ENCODE measurements around the gene DNAAF1.

The DNAAF1 gene

DNA sequence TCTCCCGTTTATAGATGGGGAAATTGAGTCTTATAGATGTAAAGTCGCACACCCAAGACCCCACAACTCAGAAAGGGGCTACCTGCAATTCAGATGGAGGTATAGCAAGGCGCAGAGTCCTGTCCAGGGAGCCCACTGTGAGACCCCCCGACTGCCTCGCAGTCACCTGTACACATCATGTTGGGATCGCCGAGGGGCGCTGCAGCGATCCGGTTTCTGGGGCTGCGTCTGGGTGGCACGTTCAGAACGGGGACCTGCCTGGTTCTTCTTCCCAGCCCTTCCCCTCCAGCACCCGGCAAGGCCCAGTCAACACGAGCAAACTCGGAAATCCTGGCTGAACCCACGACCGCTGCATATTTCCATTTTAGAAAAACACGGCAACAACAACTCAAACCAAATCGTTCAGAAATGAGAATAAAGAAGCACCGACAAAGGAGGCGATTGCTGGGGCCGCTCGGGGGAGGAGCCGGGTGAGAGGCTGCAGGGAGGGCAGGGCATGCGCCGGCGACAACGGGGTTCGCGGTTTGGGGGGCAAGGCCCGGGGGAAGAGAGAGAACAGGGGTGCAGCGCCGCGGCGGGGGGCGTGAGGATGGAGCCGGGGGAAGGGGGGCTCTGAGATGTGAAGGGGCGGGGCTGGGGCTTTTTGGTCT lies 774 bp upstream of the DNAAF1 start (continued):
- peak; percentile 76 for TF ChIP-seq ZBTB20 (tag by site-specific recombination; IDR thresholded peaks at IDR 0.05)
- TF ChIP-seq ZNF664 (tag by site-specific recombination; IDR thresholded peaks at IDR 0.05), result no peak
- 0 out of 2 replicates have a peak, but pooled peaks have one; percentile 12 for TF ChIP-seq ZBTB8A (tag by site-specific recombination; IDR thresholded peaks at IDR 0.05)
- TF ChIP-seq ZXDB (tag by site-specific recombination; IDR thresholded peaks at IDR 0.05), result no peak

DNA sequence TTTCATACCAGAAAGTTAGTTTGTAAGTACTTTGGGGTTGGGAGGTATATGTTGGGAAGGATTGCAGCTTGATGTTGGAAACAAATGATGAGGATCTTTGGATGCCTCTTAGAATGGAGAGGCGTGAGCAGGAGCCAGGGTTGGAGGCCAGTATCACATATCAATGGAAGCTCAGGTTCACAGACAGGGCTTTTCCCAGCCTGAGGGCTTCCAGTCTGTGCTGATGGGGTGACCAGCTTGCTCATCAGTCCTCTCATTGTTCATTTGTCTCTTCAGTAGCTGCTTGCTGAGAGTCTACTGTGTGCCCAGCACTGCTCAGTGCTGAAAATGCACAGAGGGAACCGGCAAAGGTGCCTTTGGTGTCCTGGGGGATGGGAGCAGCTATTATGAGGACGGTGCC lies 5.8 kb downstream of the DNAAF1 start:
- H3K9me3 ChIP-seq (ENCODE audit: control insufficient read depth, insufficient read depth, low read depth, low read length), result no peaks in the 10 kb centered on the region
- CTCF ChIA-PET, result interaction anchor here (0.6 to 3.6 kb wide), 3 partner anchors 9 to 67 kb away, joined by 3 to 12 read pairs (median 4); partner anchors contain the start of gene TAF1C
- no peak overlapping the region for H3K4me3 ChIP-seq (ENCODE audit: low read depth, low read length)
- no peaks in the 10 kb centered on the region; the same call in 1 of the 2 replicates for H3K4me1 ChIP-seq (ENCODE audit: control insufficient read depth, insufficient read depth, low read length)
- POLR2A ChIA-PET, result no interaction called here
- H3K36me3 ChIP-seq (ENCODE audit: control insufficient read depth in 2 of 2, insufficient read depth in 1 of 2, low read length in 2 of 2), result no peaks in the 10 kb centered on the region
- TF ChIP-seq ZBTB10 (tag by site-specific recombination; IDR thresholded peaks at IDR 0.05) (no peak), ZNF146 (tag by site-specific recombination; IDR thresholded peaks at IDR 0.05) (no peak), ZEB2 (tag by site-specific recombination; IDR thresholded peaks at IDR 0.05) (no peak), ZNF2 (tag by site-specific recombination; IDR thresholded peaks at IDR 0.05) (no peak), ZNF610 (tag by site-specific recombination; IDR thresholded peaks at IDR 0.05; ENCODE audit: borderline replicate concordance) (no peak), ZNF354C (tag by site-specific recombination; IDR thresholded peaks at IDR 0.05; ENCODE audit: borderline replicate concordance, low read depth) (no peak), ZNF792 (tag by site-specific recombination; IDR thresholded peaks at IDR 0.05) (no peak), ZNF530 (tag by site-specific recombination; IDR thresholded peaks at IDR 0.05; ENCODE audit: low read depth) (no peak), ZNF623 (tag by site-specific recombination; IDR thresholded peaks at IDR 0.05) (no peak), ZNF24 (tag by site-specific recombination; IDR thresholded peaks at IDR 0.05) (no peak), ZNF548 (tag by site-specific recombination; IDR thresholded peaks at IDR 0.05) (no peak), ZNF211 (tag by site-specific recombination; IDR thresholded peaks at IDR 0.05; ENCODE audit: low read depth) (no peak), SP7 (tag by site-specific recombination; IDR thresholded peaks at IDR 0.05) (no peak), ZNF280D (tag by site-specific recombination; IDR thresholded peaks at IDR 0.05) (no peak), ZBTB26 (tag by site-specific recombination; optimal IDR thresholded peaks at IDR 0.05) (no peak), MEIS1 (CRISPR knock-in tag; IDR thresholded peaks at IDR 0.05; ENCODE audit: borderline replicate concordance) (no peak)
- TF ChIP-seq, protein P1, sequence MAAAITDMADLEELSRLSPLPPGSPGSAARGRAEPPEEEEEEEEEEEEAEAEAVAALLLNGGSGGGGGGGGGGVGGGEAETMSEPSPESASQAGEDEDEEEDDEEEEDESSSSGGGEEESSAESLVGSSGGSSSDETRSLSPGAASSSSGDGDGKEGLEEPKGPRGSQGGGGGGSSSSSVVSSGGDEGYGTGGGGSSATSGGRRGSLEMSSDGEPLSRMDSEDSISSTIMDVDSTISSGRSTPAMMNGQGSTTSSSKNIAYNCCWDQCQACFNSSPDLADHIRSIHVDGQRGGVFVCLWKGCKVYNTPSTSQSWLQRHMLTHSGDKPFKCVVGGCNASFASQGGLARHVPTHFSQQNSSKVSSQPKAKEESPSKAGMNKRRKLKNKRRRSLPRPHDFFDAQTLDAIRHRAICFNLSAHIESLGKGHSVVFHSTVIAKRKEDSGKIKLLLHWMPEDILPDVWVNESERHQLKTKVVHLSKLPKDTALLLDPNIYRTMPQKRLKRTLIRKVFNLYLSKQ (tag by site-specific recombination; IDR thresholded peaks at IDR 0.05; ENCODE audit: borderline replicate concordance), result no peak
- TF ChIP-seq, protein P2, sequence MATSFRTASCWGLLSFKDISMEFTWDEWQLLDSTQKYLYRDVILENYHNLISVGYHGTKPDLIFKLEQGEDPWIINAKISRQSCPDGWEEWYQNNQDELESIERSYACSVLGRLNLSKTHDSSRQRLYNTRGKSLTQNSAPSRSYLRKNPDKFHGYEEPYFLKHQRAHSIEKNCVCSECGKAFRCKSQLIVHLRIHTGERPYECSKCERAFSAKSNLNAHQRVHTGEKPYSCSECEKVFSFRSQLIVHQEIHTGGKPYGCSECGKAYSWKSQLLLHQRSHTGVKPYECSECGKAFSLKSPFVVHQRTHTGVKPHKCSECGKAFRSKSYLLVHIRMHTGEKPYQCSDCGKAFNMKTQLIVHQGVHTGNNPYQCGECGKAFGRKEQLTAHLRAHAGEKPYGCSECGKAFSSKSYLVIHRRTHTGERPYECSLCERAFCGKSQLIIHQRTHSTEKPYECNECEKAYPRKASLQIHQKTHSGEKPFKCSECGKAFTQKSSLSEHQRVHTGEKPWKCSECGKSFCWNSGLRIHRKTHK (tag by site-specific recombination; IDR thresholded peaks at IDR 0.05), result no peak
- H3K27ac ChIP-seq (ENCODE audit: extremely low read depth, low read depth, low read length), result no peak overlapping the region
